Endothelial cell of umbilical vein (primary cell): ENCODE results near the gene GNB1. TPM values are rescaled to one million over a fixed set of nuclear protein-coding genes. Genes with fewer than 3 reads are reported as not detected.
"Not testable (repeated sequence)": the region's sequence is repeated elsewhere in the genome, so short reads cannot be mapped to it uniquely, and the experiment has no call there.

ENCODE experiments used
- BruUV-seq: library from RNA; stranded (reverse); fragments of 400-500 nt; replicated peaks from 2 replicates; lab custom pipeline; 2021; lab: Mats Ljungman, UMichigan
- CTCF ChIA-PET: fragments of 300-600, 350-600 bp; sonication (Branson Sonifier 250); formaldehyde crosslinking; loops from one replicate; lab custom pipeline; 2021; ENCODE audit warnings: antibody characterized with exemption, inconsistent platforms; lab: Charles Lee
- POLR2A ChIA-PET: fragments of 300-600, 350-600 bp; sonication (Branson Sonifier 250); formaldehyde crosslinking; loops from one replicate; lab custom pipeline; 2021; ENCODE audit warnings: antibody characterized with exemption, inconsistent platforms; lab: Charles Lee
- DNase-seq: peaks from one replicate; pipeline ENCODE4 v3.0.0-alpha.2; 2011; ENCODE audit warnings: low read depth, low spot score
- FAIRE-seq: peaks from 2 replicates; lab custom pipeline; 2011; peaks lifted over from hg19 to GRCh38; lab: Jason Lieb, UNC
- H2AFZ ChIP-seq: 2 replicates; pipeline ENCODE4 v1.6.0; 2012; ENCODE audit warnings: low read depth, low read length, control low read depth, inconsistent platforms
- H3K27ac ChIP-seq: 2 replicates; pipeline ENCODE4 v1.5.1; 2011; ENCODE audit warnings: low read depth, mild to moderate bottlenecking, control low read depth, low read length, moderate library complexity; ENCODE audit not compliant: insufficient read depth
- H3K27me3 ChIP-seq, 2 experiments: 2 replicates each; pipeline versions ENCODE4 v1.6.0 to v1.6.1; 2011; ENCODE audit warnings: low read length in 2 of 2, mixed read lengths in 1 of 2; ENCODE audit not compliant: control insufficient read depth in 2 of 2, insufficient read depth in 2 of 2
- H3K36me3 ChIP-seq, 2 experiments: 2 replicates in 1 of 2; 3 replicates in 1 of 2; pipeline ENCODE4 v1.5.1; 2011; ENCODE audit warnings: low read length in 2 of 2, mild to moderate bottlenecking in 1 of 2, moderate library complexity in 1 of 2; ENCODE audit not compliant: control insufficient read depth in 2 of 2, insufficient read depth in 2 of 2; ENCODE audit errors: extremely low read depth in 1 of 2
- H3K4me1 ChIP-seq: 3 replicates; pipeline ENCODE4 v1.5.1; 2011; ENCODE audit warnings: mild to moderate bottlenecking, low read length; ENCODE audit not compliant: control insufficient read depth, insufficient read depth; ENCODE audit errors: extremely low read depth
- H3K4me2 ChIP-seq: 2 replicates; pipeline ENCODE4 v1.6.1; 2011; ENCODE audit warnings: low read length, control low read depth, mixed read lengths; ENCODE audit not compliant: insufficient read depth
- H3K4me3 ChIP-seq, 3 experiments: fragments of 200-600 bp in 1 of 3; sonication (generic), shearing (Covaris generic) in 1 of 3; replicated peaks in 1 of 3; 2 replicates each; pipeline ENCODE4 v1.5.1; 2011 to 2016; ENCODE audit warnings: control low read depth in 3 of 3, low read length in 3 of 3, mild to moderate bottlenecking in 2 of 3, inconsistent platforms in 1 of 3, low read depth in 1 of 3, moderate library complexity in 1 of 3; ENCODE audit not compliant: insufficient read depth in 1 of 3
- H3K79me2 ChIP-seq: 2 replicates; pipeline ENCODE4 v1.6.0; 2012; ENCODE audit warnings: low read length, inconsistent platforms; ENCODE audit not compliant: control insufficient read depth, insufficient read depth
- H3K9ac ChIP-seq: replicated peaks from 2 replicates; pipeline ENCODE3; 2011; ENCODE audit warnings: low read length, control low read depth; ENCODE audit not compliant: insufficient read depth; ENCODE audit errors: extremely low read depth
- H3K9me1 ChIP-seq: replicated peaks from 3 replicates; pipeline ENCODE4 v1.6.0; 2011; ENCODE audit warnings: mild to moderate bottlenecking, low read length; ENCODE audit not compliant: control insufficient read depth, insufficient read depth; ENCODE audit errors: extremely low read depth
- H3K9me3 ChIP-seq: replicated peaks from 2 replicates; pipeline ENCODE4 v1.5.1; 2012; ENCODE audit warnings: low read length, inconsistent platforms; ENCODE audit not compliant: control insufficient read depth, insufficient read depth
- H4K20me1 ChIP-seq: replicated peaks from 2 replicates; pipeline ENCODE3; 2011; ENCODE audit warnings: mild to moderate bottlenecking, low read length; ENCODE audit not compliant: control insufficient read depth, insufficient read depth; ENCODE audit errors: extremely low read depth
- POLR2AphosphoS5 ChIP-seq: IDR thresholded peaks from 2 replicates; pipeline ENCODE4 v1.6.1; 2012; ENCODE audit warnings: low read depth, mild to moderate bottlenecking, control low read depth, low read length, moderate library complexity; ENCODE audit not compliant: insufficient read depth
- dilution Hi-C: fragments of 300-500 bp; cut with MboI; formaldehyde crosslinking; loops from one replicate; pipeline ENCODE4 v1.15.0; 2019; ENCODE audit warnings: low sequenced_read_pairs; ENCODE audit not compliant: extremely low pct_ligation_motif_present
- intact Hi-C: fragments of 100-400 bp; cut with micrococcal nuclease; formaldehyde crosslinking; loops from one replicate; pipeline ENCODE4 v1.10.0; 2022
- polyA plus RNA-seq, 4 experiments: library from polyadenylated mRNA; depleted of rRNA in 3 of 4; stranded (reverse) in 3 of 4; unstranded in 1 of 4; fragments of >200 nt; gene quantifications; 2 replicates each; pipeline versions ENCODE4 v1.2.1 to v1.2.3, GENCODE V29; 2011 to 2012; ENCODE audit warnings: missing spikeins in 1 of 4
- total RNA-seq: library from RNA; stranded (reverse); gene quantifications from 2 replicates; pipeline ENCODE4 v1.2.3, GENCODE V29; 2021

GNB1 gene
- total and polyA plus RNA-seq, 2 donors (not counting 3 experiments of a cell fraction or from before 2014, with no cell fraction given) = 501 to 529 TPM

DNA sequence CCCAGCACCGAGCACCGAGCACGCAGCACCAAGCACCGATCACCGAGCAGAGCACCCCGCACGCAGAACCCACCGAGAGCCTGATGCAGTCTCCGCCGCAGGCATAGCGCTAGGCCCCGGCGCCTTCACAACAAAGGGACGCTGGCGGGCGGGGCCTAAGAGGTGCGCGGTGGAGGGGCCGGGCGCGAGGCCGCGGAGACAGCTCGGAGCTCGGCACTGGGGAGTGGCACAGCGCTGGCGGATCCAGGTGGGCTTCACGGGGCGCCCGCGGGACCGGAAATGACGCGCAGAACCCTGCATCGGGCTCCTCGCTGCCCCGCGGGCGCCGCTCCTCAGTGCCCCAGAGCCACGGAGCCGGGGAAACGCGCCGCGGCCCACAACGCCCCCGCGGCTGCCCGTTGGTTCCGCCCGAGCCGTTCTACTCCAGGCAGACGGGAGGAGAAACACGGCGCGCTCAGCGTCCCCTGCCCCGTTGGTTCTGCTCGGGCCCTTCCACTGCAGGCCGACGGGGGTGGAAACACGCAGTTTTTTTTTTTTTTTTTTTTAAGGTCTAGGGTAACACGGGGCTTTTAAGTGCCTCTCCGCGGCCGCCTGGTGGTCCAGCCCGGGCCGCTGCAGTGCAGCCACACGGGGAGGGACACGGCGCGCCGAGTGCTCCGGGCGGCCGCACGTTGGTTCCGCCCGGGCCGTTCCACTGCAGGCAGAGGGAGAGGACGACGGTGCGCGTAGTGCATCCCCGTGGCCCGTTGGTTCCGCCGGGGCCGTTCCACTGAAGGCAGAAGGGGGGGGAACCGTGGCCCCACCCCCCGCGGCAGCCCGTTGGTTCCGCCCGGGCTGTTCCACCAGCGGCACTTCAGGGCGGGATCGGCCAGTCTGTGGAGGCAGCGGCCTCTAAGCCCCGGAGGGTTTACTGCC, 145.0 kb downstream of the GNB1 start:
- H3K27me3 ChIP-seq, dilution Hi-C loops, H3K79me2 ChIP-seq, H3K9me1 ChIP-seq, H3K4me2 ChIP-seq, H3K9me3 ChIP-seq, H3K4me1 ChIP-seq, FAIRE-seq, H4K20me1 ChIP-seq, POLR2A ChIA-PET, BruUV-seq, CTCF ChIA-PET, H2AFZ ChIP-seq, H3K36me3 ChIP-seq: not testable (repeated sequence)
- peak; percentile 70 for DNase-seq
- TF ChIP-seq POLR2AphosphoS5 = peak; percentile 47
- peak overlapping the region; percentile 79 for H3K27ac ChIP-seq
- intact Hi-C loops = loop anchor here (10.0 kb wide), 1 partner anchor 51 kb away; the partner anchor contains the start of gene SLC35E2B
- peak overlapping the region; percentile 16 for H3K9ac ChIP-seq
- peak overlapping the region in 1 of 3 experiments; percentile 59 for H3K4me3 ChIP-seq

- FAIRE-seq, CTCF ChIA-PET, H3K9me1 ChIP-seq, BruUV-seq, H3K27ac ChIP-seq, H4K20me1 ChIP-seq, H3K27me3 ChIP-seq, dilution Hi-C loops, POLR2A ChIA-PET, H3K4me1 ChIP-seq, H3K79me2 ChIP-seq, H2AFZ ChIP-seq, H3K36me3 ChIP-seq, H3K9ac ChIP-seq, H3K9me3 ChIP-seq, H3K4me3 ChIP-seq, DNase-seq, H3K4me2 ChIP-seq: not testable (repeated sequence)
- intact Hi-C loops = loop anchor here (10.0 kb wide), 1 partner anchor 48 kb away; the partner anchor contains the start of gene SLC35E2B
Measured at GRCh38 chr1:1742529-1742928, 148.4 kb downstream of the GNB1 start.

DNA sequence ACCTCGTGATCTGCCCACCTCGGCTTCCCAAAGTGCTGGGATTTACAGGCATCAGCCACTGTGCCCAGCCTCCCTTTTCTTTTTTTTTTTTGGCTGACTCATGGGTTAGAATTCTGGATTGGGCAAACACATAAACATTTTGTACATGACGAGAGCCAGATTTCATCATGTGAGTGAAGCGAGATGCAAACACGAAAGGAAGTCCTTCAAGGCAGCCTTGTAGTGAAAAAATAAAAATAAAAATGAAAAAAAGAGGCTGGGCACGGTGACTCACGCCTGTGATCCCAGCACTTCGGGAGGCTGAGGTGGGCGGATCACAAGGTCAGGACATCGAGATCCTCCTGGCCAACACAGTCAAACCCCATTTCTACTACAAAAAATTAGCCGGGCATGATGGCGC, 149.9 kb downstream of the GNB1 start:
- peak; percentile 26 for DNase-seq
- H3K27me3 ChIP-seq, H3K9me1 ChIP-seq, H3K27ac ChIP-seq, FAIRE-seq, H3K4me2 ChIP-seq, dilution Hi-C loops, H3K36me3 ChIP-seq, H3K4me1 ChIP-seq, H3K9me3 ChIP-seq, H4K20me1 ChIP-seq, POLR2A ChIA-PET, BruUV-seq, H3K4me3 ChIP-seq, CTCF ChIA-PET, H3K9ac ChIP-seq, H2AFZ ChIP-seq, H3K79me2 ChIP-seq: not testable (repeated sequence)
- intact Hi-C loops = loop anchor here (10.0 kb wide), 1 partner anchor 46 kb away; the partner anchor contains the start of gene SLC35E2B
